Measurements from ENCODE around the gene CHST15. TPM values are rescaled to one million over a fixed set of nuclear protein-coding genes. Genes with fewer than 3 reads are reported as not detected.

Gene CHST15
- total and polyA plus RNA-seq, 8 donors, result 4.8 to 17.3 (median 12.4) TPM

DNA sequence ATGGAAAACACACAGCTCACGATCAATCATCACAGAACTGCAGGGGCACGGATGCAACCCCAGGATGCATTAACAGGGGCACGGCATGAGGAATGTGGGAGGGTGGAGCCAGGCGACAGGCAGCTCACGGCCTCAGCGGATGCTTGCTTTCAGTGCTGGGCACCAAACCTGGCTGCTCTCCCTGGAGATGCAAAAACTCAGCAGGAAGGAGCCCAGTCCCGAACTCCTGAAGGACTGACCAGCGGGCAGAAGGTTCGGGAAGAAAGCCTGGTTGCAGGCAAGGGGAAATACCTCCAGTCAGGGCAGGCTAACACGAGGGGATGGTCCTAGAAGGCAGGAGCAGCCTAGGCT is 66.8 kb downstream of the CHST15 start:
- Histone ChIP-seq H3K27me3 (no peaks in the 10 kb centered on the region), H3K36me3 (no peaks in the 10 kb centered on the region), H3K9me3 (no peaks in the 10 kb centered on the region), H3K27ac (no peak overlapping the region), H3K4me1 (no peaks in the 10 kb centered on the region), H3K4me3 (no peak overlapping the region)
- no peak for FAIRE-seq
- no peak for ATAC-seq
- TF ChIP-seq, protein P1, sequence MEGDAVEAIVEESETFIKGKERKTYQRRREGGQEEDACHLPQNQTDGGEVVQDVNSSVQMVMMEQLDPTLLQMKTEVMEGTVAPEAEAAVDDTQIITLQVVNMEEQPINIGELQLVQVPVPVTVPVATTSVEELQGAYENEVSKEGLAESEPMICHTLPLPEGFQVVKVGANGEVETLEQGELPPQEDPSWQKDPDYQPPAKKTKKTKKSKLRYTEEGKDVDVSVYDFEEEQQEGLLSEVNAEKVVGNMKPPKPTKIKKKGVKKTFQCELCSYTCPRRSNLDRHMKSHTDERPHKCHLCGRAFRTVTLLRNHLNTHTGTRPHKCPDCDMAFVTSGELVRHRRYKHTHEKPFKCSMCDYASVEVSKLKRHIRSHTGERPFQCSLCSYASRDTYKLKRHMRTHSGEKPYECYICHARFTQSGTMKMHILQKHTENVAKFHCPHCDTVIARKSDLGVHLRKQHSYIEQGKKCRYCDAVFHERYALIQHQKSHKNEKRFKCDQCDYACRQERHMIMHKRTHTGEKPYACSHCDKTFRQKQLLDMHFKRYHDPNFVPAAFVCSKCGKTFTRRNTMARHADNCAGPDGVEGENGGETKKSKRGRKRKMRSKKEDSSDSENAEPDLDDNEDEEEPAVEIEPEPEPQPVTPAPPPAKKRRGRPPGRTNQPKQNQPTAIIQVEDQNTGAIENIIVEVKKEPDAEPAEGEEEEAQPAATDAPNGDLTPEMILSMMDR (IDR thresholded peaks at IDR 0.05), result no peak
- 59 to 60% methylated on average over 10 of the region's 10 CpGs for WGBS, 2 donors
- intact Hi-C loops (cut with DNase I), result no loop called here
- no peak for DNase-seq

DNA sequence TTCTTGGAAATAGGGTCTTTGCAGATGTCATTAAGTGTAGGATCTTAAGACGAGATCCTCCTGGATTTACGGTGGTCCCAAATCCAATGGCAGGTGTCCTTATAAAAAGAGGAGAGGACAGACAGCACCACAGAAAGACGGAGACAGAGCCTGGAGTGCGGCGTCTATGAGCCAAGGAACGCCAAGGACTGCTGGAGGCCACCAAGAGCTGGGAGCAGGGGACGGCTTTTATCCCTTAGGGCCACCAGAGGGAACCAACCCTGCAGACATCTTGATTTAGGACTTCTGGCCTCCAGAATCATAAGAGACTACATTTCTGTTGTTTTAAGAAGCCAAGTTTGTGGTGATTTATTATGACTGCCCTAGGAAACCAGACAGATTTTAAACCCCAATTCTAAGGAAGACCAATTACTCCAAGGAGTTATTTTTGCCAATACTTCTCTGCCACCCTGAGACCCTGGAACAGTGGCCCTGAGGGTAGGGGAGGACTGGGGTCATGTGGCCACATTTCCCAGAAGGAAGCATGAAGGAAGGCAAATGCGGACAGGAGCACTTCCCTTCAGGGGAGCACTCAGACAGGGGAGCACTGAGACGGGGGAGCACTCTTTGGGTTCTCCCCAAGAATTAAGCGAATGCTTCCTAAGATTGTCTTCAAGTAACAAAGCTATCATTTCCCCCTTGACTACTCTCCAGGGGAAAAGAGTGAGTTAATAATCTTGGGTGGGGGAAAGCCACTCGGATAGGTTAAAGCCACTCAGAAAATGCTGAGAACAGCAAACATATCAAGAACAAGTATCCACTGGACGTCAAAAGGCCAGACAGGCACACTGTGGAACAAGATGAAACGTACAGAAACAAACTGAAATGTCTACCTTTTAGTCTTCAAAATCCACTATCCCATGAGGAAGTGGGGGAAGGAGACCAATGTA is 67.5 kb downstream of the CHST15 start:
- FAIRE-seq (no peak), ATAC-seq (peak in 2 of 4 donors; percentile 35 to 52), DNase-seq (no peak)
- no peaks in the 10 kb centered on the region for H3K4me1 ChIP-seq
- WGBS, 2 donors, result 52 to 56% methylated on average over 13 of the region's 13 CpGs
- H3K27ac ChIP-seq, result no peak overlapping the region
- TF ChIP-seq, protein P1 (IDR thresholded peaks at IDR 0.05), result no peak
- H3K36me3 ChIP-seq, result no peaks in the 10 kb centered on the region
- H3K9me3 ChIP-seq, result no peaks in the 10 kb centered on the region
- no peaks in the 10 kb centered on the region for H3K27me3 ChIP-seq
- no peak overlapping the region for H3K4me3 ChIP-seq
- intact Hi-C loops (cut with DNase I), result no loop called here

DNA sequence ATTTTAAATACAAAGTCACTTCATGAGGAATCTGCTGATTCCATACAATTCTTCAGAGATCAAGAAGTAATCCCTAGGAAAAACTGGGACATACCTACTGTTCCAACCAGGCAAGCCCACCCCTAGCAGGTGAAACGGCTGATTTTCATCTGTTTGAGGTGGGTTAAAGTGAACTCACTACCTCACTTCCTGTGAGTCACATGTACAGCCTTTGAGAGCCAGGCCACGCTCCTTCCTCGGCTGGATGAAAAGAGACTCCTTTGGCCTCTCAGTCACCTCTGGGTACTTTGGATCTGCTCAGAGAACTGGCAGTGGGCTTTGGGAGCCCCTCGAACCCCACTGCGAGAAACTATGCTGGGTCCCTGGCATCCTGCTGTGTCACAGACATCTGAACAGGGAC is 68.2 kb downstream of the CHST15 start:
- TF ChIP-seq, protein P1 (IDR thresholded peaks at IDR 0.05), result no peak
- Histone ChIP-seq H3K27me3 (no peaks in the 10 kb centered on the region), H3K4me3 (no peak overlapping the region), H3K27ac (no peak overlapping the region), H3K36me3 (peaks cover 0 to 4% (median 0%) of the 10 kb centered on the region in 3 donors), H3K4me1 (no peaks in the 10 kb centered on the region), H3K9me3 (no peaks in the 10 kb centered on the region)
- no peak for DNase-seq
- WGBS, 2 donors, result 53 to 60% methylated on average over 5 of the region's 5 CpGs
- intact Hi-C loops (cut with DNase I), result no loop called here
- ATAC-seq, result no peak
- no peak for FAIRE-seq

DNA sequence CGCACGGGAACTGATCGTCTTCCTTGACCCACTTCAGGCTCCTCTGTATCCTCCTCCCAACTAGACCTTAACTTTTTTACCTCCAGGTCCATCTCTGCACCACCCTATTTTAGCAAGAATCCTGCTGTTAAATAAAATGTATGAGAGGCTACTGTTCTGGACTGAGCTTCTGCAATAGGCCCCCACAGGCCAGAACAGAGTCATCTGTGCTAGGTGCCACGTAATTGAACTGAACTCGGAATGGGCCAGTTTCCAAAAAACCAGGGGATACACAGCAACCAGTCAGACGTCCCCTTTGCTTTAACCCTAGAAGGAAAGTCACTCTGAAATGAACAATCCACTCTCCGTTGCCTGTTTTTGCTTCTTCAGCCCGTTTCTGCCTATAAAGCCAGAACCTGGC is 71.3 kb downstream of the CHST15 start:
- FAIRE-seq, result no peak
- no peak for ATAC-seq
- Histone ChIP-seq H3K36me3 (peaks cover 0 to 4% (median 0%) of the 10 kb centered on the region in 3 donors), H3K27ac (no peak overlapping the region), H3K4me3 (no peak overlapping the region), H3K9me3 (no peaks in the 10 kb centered on the region), H3K4me1 (no peaks in the 10 kb centered on the region), H3K27me3 (no peaks in the 10 kb centered on the region)
- WGBS, 2 donors, result 55 to 71% methylated on average over 8 of the region's 8 CpGs
- intact Hi-C loops (cut with DNase I), result no loop called here
- DNase-seq, result no peak
- TF ChIP-seq, protein P1 (IDR thresholded peaks at IDR 0.05), result no peak
